Fibroblast of skin of abdomen (primary cell): ENCODE data around the gene USO1.
"Not testable (repeated sequence)": the region's sequence is repeated elsewhere in the genome, so short reads cannot be mapped to it uniquely, and the experiment has no call there.

ENCODE experiments used
- DNase-seq: peaks from one replicate; pipeline ENCODE4 v3.0.0-alpha.2; 2013

The USO1 gene

DNA sequence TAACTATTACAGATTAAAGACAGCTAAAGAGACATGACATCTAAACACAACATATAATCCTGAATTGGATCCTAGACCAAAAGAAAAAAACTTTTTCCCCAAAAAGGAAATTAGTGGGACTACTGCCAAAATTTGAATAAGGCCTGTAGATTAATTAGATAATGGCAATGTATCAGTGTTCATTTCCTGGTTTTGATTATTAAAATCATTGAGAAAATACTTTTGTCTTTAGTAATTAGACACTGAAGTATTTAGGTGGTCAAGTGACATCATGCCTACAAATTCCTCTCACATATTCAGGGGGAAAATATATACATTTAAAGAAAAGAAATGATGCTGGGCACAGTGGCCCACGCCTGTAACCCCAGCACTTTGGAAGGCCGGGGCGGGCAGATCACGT is 10.4 kb upstream of the USO1 start:
- peak; percentile 48 for DNase-seq

DNA sequence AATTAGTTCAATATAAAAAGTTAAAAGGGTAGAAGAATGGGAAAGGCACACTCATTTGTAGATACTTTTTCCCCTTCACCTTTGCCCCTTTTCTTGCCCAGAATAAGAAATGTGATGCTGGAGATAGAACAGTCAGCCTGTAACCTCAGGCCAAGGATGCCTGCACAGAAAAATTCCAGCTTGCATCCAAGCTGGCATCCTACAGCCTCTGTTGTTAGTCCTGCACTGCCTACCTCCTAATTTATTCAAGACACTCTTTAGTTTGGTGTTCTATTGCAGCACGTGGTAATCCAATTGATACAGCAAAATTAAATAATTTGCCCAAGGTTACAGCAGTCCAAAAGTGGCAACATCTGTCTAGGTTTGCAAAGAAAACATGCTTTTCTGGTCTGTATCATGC is 9.7 kb upstream of the USO1 start:
- DNase-seq, result no peak

- DNase-seq, result peak; percentile 73
These were observed 9.1 kb upstream of the USO1 start for GRCh38 chr4:75715105-75715799.

DNA sequence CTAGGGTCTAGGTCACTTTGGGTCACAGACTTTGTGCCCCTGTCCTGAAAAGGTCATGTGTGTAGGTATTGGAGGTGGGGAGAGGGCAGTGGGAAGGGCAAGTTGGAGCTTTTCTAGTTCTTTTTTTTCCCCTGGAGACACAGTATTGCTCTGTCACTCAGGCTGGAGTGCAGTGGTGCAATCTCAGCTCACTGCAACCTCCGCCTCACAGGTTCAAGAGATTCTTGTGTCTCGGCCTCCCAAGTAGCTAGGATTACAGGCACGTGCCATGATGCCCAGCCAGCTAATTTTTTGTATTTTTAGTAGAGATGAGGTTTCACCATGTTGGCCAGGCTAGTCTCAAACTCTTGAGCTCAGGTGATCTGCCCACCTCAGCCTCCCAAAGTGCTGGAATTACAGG is 8.3 kb upstream of the USO1 start:
- not testable (repeated sequence) for DNase-seq

DNA sequence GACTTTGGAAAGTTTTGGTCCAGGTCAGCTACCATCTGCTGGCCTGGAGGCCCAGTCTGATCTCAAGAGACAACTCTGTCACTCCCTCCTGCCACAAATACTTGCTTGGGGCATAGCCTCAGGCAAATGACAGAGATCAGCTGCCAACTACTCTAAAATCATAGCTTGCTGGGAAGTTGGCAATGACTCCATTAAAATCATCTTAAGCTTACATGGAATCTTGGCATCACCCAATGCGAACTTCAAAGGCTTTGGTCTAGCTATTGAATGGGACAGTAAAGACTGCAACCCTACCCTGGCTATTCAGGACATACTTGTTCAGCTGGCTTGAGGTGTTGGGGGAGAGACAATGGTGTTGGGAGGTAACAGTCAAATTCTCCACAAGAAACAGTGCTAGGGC is 7.0 kb upstream of the USO1 start:
- no peak for DNase-seq

- DNase-seq, result no peak
These were observed 5.8 kb upstream of the USO1 start for GRCh38 chr4:75718529-75718928.

DNA sequence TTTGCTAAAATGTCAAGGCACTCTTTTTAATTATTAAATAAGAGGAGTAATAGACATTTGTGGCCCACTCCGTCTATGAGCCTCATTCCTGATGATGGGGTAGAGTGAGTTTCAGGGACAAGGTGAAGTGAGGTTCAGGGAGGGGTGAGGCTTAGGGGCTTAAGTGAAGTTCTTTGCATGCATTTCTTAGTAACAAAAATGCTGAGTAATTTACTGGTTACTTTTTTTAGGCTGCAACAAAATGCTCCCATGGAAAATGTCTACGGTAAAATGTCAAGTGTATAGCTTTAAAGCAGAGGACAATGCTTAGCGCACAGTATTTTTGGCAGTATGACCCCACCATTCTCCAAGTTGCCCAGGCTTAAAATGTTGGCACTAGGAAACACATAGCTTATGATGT is 2.0 kb upstream of the USO1 start:
- no peak for DNase-seq

DNA sequence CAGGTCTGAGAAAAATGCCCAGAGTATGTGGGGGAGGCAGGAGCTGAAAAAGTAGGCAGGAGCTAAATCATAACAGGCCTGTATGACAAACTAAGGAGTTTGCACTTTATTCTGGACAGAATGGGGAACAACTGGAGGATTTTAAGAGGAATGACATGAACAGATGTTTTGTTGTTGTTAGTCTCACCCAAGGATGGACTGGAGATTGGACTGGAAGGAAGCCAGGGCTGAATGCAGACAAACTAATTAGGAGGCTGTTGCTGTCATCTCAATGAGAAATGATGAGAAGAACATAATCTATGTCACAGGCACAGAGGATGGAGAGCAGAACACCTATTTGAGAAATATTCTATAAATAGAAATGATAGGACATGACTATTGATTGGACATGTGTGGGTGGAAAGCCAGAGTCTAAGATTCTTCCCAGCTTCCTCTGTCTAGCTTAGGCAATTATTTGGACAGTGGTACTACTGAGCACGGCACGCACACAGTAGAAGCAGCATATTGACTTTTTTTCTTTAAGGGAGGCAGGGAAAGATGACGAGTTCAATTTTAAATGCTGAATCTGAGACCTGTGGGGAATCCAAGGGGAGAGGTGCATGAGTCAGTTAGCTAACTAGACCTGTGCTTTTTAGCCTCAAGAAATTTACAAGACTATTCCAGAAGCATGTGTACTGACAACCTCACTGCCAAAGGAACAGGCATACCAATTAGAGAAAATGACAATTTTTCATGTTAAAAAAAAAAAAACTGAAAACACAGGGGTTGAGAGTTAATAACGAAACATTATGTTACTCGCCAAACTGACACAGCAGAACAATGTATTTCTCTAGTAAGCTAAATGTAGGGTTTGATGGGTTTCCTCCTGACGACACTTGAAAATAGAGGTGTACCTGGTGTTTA is 963 bp upstream of the USO1 start:
- DNase-seq, result peak; percentile 45

GRCh38 chr4:75724867-75725724 is 719 bp downstream of the USO1 start:
- peak; percentile 77 for DNase-seq

DNA sequence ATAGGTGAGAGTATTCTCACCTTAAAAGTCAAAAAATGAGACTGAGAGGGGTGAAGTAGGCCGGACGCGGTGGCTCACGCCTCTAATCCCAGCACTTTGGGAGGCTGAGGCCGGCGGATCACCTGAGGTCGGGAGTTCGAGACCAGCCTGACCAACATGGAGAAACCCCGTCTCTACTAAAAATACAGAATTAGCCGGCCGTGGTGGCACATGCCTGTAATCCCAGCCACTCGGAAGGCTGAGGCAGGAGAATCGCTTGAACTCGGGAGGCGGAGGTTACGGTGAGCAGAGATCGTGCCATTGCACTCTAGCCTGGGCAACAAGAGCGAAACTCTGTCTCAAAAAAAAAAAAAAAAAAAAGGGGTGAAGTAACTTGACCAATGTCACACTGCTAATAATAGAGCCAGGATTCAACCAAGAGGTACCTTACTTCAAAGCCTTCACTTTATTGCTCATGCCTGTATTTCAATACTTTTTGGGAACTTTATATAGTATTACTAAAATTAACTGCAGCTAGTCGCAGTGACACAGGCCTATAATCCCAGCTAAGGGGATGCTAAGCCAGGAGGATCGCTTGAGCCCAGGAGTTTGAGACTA is 1.7 kb downstream of the USO1 start:
- not testable (repeated sequence) for DNase-seq

- no peak for DNase-seq
These were observed 2.2 kb downstream of the USO1 start for GRCh38 chr4:75726577-75726976.

- no peak for DNase-seq
These were observed 2.7 kb downstream of the USO1 start for GRCh38 chr4:75727073-75727472.

DNA sequence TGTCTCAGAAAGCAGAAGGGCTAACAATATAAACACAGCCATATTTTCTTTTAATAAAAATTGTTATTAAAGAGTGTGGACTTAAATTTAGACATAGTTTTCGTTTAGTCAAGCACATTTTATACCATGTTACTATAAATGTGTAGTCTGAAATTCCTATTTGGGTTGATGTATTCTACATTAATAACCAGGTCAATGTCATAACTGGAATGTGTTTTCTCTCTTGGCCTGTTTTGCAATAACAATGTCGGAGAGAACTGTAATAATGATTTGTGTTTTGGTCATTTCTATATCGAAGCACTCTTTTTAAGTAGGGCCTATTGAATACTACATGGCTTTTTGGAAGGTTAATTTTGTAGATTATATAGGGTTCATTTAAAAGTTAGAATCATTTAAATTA is 5.5 kb downstream of the USO1 start:
- no peak for DNase-seq

- DNase-seq, result peak; percentile 36
These were observed 9.0 kb downstream of the USO1 start for GRCh38 chr4:75733369-75733768.

DNA sequence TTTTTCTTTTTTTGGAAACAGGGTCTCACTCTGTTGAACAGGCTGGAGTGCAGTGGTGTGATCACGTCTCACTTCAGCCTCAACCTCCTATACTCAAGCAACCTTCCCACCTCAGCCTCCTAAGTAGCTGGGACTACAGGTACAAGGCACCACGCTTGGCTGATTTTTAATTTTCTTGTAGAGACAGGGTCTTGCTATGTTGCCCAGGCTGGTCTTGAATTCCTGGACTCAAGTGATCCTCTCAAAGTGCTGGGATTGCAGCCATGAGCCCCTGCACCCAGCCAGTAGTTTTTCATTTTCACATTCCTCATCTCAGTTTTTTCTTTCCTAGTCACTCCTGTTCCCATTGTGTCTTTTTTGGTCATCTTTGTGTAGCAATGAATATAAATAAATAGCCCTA is 11.1 kb downstream of the USO1 start:
- DNase-seq, result no peak

DNA sequence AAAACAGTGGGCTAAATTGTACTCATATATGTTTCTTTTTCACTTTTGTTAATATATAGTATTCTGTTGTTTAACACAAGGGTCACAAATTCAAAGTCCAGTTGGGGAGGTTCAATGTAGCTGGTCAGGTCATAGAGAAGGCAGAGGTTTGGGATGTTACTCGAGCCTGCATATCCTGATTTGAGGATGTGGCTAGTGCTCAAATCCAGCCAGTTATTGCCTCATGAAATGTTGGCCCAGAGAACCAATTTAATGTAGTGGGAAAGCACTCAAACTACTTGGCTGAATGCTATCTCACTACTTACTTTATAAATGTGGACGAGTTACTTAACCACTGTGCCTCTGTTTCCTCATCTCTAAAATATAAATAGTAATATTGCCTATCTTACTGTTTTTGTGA is 12.5 kb downstream of the USO1 start:
- DNase-seq, result no peak

GRCh38 chr4:75737398-75737797 is 13.0 kb downstream of the USO1 start:
- no peak for DNase-seq

DNA sequence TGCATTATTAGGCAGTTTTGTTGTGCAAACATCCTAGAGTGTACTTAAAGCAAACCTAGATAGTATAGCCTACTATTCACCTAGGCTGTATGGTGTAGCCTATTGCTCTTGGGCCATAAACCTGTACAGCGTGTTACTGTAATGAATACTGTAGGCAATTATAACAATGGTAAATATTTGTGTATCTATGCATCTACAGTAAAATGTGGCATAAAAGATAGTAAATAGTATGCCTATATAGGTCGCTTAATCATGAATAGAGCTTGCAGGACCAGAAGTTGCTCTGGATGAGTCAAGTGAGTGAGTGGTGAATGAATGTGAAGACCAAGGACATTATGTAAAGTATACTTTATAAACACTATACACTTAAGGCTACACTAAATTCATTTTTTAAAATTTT is 16.6 kb downstream of the USO1 start:
- no peak for DNase-seq

DNA sequence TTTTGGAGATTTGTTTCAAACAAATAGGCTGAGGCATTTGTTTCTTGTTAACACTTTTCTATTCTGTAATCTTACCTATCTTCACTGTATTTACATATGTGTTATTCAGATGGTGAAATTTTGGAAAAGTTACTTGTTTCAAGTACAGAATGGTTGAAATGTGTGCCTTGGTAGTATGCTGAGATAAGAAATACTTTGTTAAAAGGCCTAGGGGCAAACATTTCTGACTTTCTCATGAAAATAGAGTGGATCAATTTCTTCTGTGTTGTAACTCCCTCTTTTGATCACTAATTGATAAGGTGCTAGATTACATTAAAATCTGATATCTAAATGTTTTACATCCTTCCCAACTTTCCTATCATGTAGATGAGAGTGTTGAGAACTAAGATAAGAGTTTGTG is 18.1 kb downstream of the USO1 start:
- no peak for DNase-seq

- DNase-seq, result peak; percentile 51
These were observed 20.8 kb downstream of the USO1 start for GRCh38 chr4:75745161-75745560.

DNA sequence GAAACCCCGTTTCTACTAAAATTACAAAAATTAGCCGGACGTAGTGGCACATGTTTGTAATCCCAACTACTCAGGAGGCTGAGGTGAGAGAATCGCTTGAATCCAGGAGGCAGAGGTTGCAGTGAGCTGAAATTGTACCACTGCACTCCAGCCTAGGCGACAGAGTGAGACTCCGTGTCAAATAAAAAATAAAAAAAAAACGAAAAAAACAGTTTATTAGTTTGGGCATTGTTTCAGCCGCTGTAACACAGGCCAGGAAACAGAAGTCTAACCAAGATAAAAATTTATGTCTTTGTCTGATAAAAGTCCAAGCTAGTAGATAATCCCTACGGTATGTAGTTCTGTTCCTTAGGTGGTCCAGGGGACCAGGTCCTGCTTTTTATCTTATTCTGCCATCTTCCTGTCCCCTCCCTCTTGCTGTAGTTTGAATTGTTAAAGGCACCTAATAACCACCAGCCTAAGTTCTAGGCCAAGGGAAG is 21.4 kb downstream of the USO1 start:
- no peak for DNase-seq

- no peak for DNase-seq
These were observed 28.3 kb downstream of the USO1 start for GRCh38 chr4:75752637-75753036.

DNA sequence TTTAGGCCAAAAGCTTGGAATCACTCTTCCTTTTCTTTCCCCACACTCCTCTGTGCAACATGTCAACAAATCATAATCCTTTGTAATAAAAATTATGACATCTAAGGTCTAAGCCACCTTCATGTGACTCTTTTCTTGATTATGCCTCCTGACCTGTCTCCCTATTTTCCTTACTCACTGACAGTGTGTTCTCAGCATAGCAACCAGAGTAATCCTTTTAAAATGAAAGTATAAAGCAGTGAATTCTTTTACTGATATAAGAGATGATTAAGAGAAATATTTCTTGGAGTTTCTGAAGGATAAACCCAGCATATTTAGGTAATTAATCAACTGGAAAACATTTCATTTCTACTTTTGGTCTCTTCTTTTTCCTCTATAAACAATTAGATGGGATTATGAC is 44.7 kb downstream of the USO1 start:
- peak; percentile 35 for DNase-seq
